ENCODE results near the gene ADAMTS6. TPM values are rescaled to one million over a fixed set of nuclear protein-coding genes. Genes with fewer than 3 reads are reported as not detected.
A peak's percentile ranks its signal among the peaks of the same experiment; 100 is the strongest.

ADAMTS6 gene
- total and polyA plus RNA-seq, 2 donors (not counting 1 experiment from before 2014, with no cell fraction given), result 3.6 to 12.3 TPM

DNA sequence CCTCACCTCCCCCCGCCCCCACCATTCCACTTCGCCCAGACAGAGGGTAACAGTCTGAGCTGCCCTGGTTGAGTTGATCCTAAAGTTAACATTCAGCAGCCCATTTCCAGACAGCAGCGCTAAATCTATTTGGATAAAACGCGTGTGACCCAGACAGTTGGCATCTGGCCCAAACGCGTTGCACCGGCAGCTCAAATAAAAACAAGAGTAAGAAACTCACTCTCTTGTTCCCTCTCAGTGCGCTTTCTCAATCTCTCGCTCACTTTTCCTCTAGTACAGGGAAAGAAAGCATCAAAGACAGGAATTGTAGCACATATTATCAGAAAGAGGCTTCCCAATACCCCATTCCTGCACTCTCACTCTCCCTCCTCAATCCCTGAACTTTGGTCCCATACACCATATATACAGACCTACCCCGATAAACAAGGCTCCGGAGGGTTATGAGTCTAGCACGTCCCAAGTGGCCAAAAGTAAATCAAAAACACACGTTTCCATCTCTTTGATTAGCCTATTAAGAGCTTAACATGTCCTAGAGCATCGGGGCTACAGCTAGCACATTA, 1.3 kb downstream of the ADAMTS6 start:
- Histone ChIP-seq H3K79me2 (ENCODE audit: control insufficient read depth, insufficient read depth, low read length) (peaks cover 7% of the 10 kb centered on the region), H4K20me1 (ENCODE audit: control insufficient read depth, insufficient read depth, low read length, poor library complexity, severe bottlenecking) (no peaks in the 10 kb centered on the region), H3K9me3 (ENCODE audit: control extremely low read depth in 1 of 3, control insufficient read depth in 2 of 3, insufficient read depth in 1 of 3, low read length in 2 of 3) (no peaks in the 10 kb centered on the region), H3K27me3 (replicated peaks in 1 of 4; ENCODE audit: control extremely low read depth in 1 of 4, control insufficient read depth in 3 of 4, insufficient read depth in 4 of 4, low read length in 3 of 4) (no peaks in the 10 kb centered on the region), H3K9ac (ENCODE audit: low read length) (peak overlapping the region; percentile 98), H3K36me3 (replicated peaks in 1 of 2; ENCODE audit: control extremely low read depth in 1 of 2, control insufficient read depth in 1 of 2, extremely low read depth in 1 of 2, insufficient read depth in 2 of 2, low read length in 1 of 2) (no peaks in the 10 kb centered on the region), H3K4me3 (ENCODE audit: control extremely low read depth in 1 of 5, extremely low read depth in 1 of 5, insufficient read depth in 1 of 5, low read depth in 2 of 5, low read length in 4 of 5) (peak overlapping the region; percentile 69 to 99 (median 74)), H3K4me1 (ENCODE audit: control insufficient read depth in 2 of 2, insufficient read depth in 2 of 2, low read length in 2 of 2) (peaks cover 0 to 12% of the 10 kb centered on the region in 2 donors), H2AFZ (ENCODE audit: insufficient read depth, low read depth, low read length, poor library complexity, severe bottlenecking) (peak overlapping the region; percentile 97), H3K27ac (ENCODE audit: low read length in 2 of 2) (peak overlapping the region in 1 of 2 donors; percentile 66), H3K4me2 (replicated peaks; ENCODE audit: low read depth, low read length, poor library complexity, severe bottlenecking) (peak overlapping the region; percentile 84)
- Mint-ChIP-seq H3K4me3 (no peak overlapping the region), H3K27ac (no peak overlapping the region), H3K4me1 (peaks cover 7% of the 10 kb centered on the region), H3K9me3 (ENCODE audit: insufficient read depth) (no peaks in the 10 kb centered on the region), H3K27me3 (no peaks in the 10 kb centered on the region)
- ChIA-PET CTCF (interaction anchor here (0.8 to 8.0 kb wide), 5 partner anchors 83 to 846 kb away, joined by 3 to 160 read pairs (median 5); partner anchors contain the start of genes CENPK and PPWD1), POLR2A (interaction anchor here (0.7 kb wide), 1 partner anchor 482 kb away, joined by 5 read pairs; no protein-coding TSS in a partner anchor)
- WGBS (ENCODE audit: insufficient coverage), result under 1% methylated on average over 15 of the region's 15 CpGs
- DNase-seq, result peak; percentile 59
- ATAC-seq (ENCODE audit: low read depth), result no peak
- intact Hi-C loops (cut with micrococcal nuclease), result loop anchor here (5.0 to 10.0 kb wide), 2 partner anchors 142 to 266 kb away; partner anchors contain the start of gene TRIM23
- TF ChIP-seq EZH2 (IDR thresholded peaks at IDR 0.05; ENCODE audit: borderline replicate concordance, insufficient read depth, low read depth, low read length, poor library complexity, severe bottlenecking), result no peak
- TF ChIP-seq, protein P1, sequence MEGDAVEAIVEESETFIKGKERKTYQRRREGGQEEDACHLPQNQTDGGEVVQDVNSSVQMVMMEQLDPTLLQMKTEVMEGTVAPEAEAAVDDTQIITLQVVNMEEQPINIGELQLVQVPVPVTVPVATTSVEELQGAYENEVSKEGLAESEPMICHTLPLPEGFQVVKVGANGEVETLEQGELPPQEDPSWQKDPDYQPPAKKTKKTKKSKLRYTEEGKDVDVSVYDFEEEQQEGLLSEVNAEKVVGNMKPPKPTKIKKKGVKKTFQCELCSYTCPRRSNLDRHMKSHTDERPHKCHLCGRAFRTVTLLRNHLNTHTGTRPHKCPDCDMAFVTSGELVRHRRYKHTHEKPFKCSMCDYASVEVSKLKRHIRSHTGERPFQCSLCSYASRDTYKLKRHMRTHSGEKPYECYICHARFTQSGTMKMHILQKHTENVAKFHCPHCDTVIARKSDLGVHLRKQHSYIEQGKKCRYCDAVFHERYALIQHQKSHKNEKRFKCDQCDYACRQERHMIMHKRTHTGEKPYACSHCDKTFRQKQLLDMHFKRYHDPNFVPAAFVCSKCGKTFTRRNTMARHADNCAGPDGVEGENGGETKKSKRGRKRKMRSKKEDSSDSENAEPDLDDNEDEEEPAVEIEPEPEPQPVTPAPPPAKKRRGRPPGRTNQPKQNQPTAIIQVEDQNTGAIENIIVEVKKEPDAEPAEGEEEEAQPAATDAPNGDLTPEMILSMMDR (IDR thresholded peaks at IDR 0.05), result no peak

DNA sequence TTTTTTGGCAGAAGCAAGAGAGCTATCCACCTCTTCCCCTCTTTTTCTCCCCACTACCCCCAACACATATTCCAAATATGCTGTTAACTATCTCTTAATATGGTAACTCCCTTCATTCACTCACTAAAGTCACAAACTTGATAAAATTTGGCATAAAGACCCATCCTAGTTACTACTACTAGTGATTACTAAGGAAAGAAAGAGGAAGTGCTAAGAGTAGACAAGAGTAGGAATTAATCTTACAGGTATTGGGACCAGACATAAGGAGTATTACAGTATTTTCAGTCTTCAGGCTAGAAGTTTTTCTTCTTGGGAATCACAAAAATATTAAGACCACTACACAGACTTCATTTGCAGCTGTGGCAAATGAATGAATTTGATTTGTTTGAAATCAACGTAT, 2.2 kb downstream of the ADAMTS6 start:
- H3K9me3 Mint-ChIP-seq (ENCODE audit: insufficient read depth), result no peaks in the 10 kb centered on the region
- H4K20me1 ChIP-seq (ENCODE audit: control insufficient read depth, insufficient read depth, low read length, poor library complexity, severe bottlenecking), result no peaks in the 10 kb centered on the region
- H3K4me1 Mint-ChIP-seq, result peaks cover 7% of the 10 kb centered on the region
- H3K4me1 ChIP-seq (ENCODE audit: control insufficient read depth in 2 of 2, insufficient read depth in 2 of 2, low read length in 2 of 2), result peaks cover 0 to 12% of the 10 kb centered on the region in 2 donors
- peak overlapping the region in 1 of 5 experiments; percentile 99 for H3K4me3 ChIP-seq (ENCODE audit: control extremely low read depth in 1 of 5, extremely low read depth in 1 of 5, insufficient read depth in 1 of 5, low read depth in 2 of 5, low read length in 4 of 5)
- H3K9ac ChIP-seq (ENCODE audit: low read length), result no peak overlapping the region
- H3K27ac ChIP-seq (ENCODE audit: low read length in 2 of 2), result no peak overlapping the region
- no peak overlapping the region for H2AFZ ChIP-seq (ENCODE audit: insufficient read depth, low read depth, low read length, poor library complexity, severe bottlenecking)
- WGBS (ENCODE audit: insufficient coverage), result no CpG with 5 or more reads among the region's 1 CpG
- H3K36me3 ChIP-seq (replicated peaks in 1 of 2; ENCODE audit: control extremely low read depth in 1 of 2, control insufficient read depth in 1 of 2, extremely low read depth in 1 of 2, insufficient read depth in 2 of 2, low read length in 1 of 2), result no peaks in the 10 kb centered on the region
- peak overlapping the region; percentile 84 for H3K4me2 ChIP-seq (replicated peaks; ENCODE audit: low read depth, low read length, poor library complexity, severe bottlenecking)
- no peak for TF ChIP-seq EZH2 (IDR thresholded peaks at IDR 0.05; ENCODE audit: borderline replicate concordance, insufficient read depth, low read depth, low read length, poor library complexity, severe bottlenecking)
- TF ChIP-seq, protein P1 (IDR thresholded peaks at IDR 0.05), result no peak
- CTCF ChIA-PET, result interaction anchor here (0.6 to 8.0 kb wide), 4 partner anchors 83 to 670 kb away, joined by 3 to 160 read pairs (median 68); partner anchors contain the start of genes CENPK and PPWD1
- H3K27ac Mint-ChIP-seq, result no peak overlapping the region
- no peaks in the 10 kb centered on the region for H3K27me3 ChIP-seq (replicated peaks in 1 of 4; ENCODE audit: control extremely low read depth in 1 of 4, control insufficient read depth in 3 of 4, insufficient read depth in 4 of 4, low read length in 3 of 4)
- POLR2A ChIA-PET, result no interaction called here
- DNase-seq (peak; percentile 15), ATAC-seq (ENCODE audit: low read depth) (no peak)
- no peak overlapping the region for H3K4me3 Mint-ChIP-seq
- intact Hi-C loops (cut with micrococcal nuclease), result no loop called here
- H3K27me3 Mint-ChIP-seq, result no peaks in the 10 kb centered on the region
- H3K79me2 ChIP-seq (ENCODE audit: control insufficient read depth, insufficient read depth, low read length), result peaks cover 7% of the 10 kb centered on the region
- H3K9me3 ChIP-seq (ENCODE audit: control extremely low read depth in 1 of 3, control insufficient read depth in 2 of 3, insufficient read depth in 1 of 3, low read length in 2 of 3), result no peaks in the 10 kb centered on the region
